ENCODE data around the gene SLC39A8.

Gene SLC39A8

DNA sequence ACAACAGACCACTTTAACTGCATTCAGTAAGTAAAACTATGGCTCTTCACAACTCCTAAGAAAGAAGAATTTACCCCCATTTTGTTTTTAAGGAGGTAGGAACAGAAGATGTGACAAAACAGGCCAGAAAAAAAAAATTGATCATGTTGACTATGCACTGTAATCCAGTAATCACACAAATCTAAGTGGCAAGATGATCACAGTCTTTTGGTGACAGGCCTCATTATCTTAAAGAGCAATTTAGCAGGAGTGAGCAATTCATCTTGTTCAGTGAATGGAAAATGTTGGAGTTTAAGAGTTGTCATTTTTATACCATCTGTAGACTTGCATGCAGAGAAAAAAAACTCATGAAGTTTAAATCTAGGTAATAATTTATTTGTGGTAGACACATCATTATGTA is 115.1 kb downstream of the SLC39A8 start:
- no peak for DNase-seq (ENCODE audit: low spot score)

DNA sequence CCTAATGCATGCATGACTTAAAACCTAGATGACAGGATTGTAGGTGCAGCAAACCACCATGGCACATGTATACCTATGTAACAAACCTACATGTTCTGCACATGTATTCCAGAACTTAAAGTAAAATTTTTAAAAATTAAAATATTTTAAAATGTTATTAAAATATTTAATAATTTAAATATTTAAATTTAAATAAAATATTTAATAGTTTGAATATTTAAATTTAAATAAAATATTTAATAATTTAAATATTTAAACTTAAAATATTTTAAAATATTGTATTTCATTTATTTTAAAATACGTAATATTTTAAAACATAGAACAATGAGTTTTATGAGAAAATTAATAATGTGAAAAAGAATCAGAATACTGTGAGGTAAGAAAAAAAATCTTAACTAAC is 117.9 kb downstream of the SLC39A8 start:
- DNase-seq (ENCODE audit: low spot score), result no peak

DNA sequence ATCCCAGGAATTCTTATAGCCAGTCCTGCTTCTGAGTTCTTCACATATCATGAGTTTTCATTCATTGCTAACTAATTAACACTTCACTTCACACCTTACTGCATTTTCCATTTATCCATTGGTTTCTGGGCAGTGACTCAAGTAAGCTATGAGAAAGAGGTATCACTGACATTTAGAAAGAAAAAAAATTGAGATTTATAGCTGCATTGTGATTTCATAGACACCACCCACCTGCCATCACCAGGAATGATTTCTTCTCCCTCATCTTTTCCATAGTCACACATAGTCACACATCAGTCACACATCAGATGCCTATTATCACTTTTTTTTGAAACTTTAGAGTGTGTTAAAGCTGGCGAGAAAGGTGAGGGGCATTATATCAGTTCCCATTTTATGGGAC is 121.8 kb downstream of the SLC39A8 start:
- DNase-seq (ENCODE audit: low spot score), result no peak

DNA sequence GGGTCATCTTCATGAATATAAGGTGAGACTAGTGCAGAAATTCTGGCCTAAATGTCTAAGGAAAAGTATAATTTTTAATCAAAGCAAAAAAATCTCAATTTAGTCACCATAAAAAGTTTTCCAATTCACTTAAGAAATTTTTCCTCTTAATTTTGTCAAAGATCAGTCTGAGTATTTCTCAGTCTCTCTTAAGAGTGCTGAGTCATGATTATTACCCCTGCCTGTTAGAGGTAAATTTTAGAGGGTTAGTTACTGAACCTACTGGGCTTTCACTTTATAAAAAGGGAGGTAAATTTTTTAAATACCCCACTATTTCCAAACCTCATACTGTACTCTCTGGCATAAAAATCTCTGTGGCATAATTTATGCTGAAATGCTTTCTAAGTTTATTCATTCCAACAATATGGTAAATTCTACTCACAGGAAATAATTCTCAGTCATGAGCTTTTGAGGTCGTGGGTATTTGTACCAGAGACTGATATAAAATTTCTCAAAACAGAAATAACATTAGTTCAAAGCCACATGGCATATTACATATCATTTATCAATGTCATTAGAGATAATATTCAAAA is 122.4 kb downstream of the SLC39A8 start:
- no peak for DNase-seq (ENCODE audit: low spot score)

DNA sequence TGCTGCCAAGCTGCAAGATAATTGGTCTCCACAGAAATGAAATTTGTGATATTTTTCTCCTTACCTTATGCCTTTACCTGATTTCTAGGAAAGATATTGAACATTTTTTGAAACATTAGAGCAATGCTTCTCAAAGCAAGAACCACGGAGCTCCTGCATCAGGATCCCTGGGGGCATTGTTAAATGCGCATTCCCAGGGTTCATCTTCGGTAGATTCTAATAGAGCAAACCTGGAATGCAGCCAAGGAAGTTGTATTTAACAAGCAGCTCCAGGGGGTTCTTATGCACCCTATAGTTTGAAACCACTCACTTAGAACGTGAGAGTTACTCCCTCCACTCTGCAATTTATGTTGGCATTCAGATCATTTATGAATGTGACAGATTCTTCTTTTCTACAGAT is 126.2 kb downstream of the SLC39A8 start:
- no peak for DNase-seq (ENCODE audit: low spot score)

DNA sequence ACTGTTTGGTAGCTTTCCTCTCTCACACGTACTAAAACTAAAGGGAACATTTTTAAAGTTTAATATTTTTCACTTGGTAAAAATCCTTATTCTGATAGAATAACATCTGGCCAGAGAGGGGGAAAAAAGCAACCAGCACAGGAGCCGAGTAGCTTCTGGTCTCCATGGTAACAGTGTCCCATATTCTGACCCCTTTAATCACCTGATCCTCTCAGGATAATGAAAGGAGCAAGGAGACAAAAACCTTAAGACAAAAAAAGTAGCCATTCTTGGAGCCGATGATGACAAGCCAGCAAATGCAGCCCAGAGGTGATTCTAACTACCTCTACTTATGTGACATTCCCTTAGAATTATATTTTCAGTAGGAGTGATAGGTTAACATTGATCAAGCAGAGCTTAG is 126.6 kb downstream of the SLC39A8 start:
- DNase-seq (ENCODE audit: low spot score), result no peak

DNA sequence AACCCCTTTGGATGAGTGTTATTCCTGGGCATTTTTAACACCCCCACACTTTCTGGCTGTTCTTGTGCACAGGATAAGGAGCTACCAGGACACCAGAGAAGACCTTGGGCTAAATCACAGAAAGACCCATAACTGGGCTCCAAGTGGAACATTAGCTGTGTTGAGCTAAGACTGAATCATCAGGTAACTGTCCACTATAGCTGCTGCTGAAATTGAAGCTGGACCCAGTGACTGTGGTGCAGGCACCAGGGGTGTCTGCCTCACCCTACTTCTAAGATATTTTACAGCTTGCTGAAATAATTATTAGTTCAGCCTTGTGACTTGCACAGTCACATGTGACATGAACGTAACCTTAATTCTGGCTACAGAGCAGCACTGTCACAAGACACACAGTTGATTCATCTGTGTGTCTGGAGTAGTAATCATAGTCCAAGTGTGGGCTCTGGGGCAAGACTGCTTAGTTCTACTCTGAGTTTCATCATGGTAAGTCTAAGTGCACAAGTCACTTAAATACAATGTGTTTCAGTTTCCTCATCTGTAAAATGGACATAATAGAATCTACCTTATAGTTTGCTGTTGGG is 127.4 kb downstream of the SLC39A8 start:
- DNase-seq (ENCODE audit: low spot score), result no peak

DNA sequence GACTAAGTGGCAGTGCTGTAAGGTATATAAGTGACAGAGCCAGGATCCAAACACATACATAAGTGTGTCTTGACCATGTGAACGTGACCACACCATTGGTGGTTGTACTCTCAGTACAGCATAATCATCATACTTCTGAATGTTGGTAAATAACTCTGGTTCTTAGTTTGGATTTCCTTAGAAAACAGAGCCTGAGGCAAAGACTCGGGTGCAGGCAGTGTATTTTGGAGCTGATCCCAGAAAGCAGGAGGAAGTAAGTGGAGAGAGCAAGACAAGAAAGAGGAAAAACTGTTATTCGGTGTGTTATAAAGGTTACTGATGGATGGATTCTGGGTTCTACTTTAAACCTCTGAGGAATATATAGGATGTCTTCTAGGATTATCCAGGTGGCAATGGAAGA is 127.9 kb downstream of the SLC39A8 start:
- DNase-seq (ENCODE audit: low spot score), result no peak

DNA sequence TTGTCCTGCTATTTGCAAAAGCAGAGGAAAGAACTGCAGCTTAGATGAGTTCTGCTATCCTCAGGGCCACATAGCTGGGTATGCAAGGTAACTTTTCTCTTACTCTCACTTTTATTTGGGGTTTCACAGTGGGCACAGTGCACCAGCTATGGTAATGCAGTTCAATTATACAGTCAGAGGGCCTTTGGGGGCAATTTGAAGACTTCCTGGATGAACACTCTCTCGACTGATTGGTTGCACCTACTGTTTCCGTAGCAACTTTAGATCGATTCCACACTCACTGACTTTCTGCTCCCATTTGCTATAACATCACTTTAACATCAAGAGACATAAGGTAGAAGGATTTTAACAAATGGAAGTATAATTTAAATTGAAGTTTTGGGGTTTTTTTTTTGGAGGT is 128.6 kb downstream of the SLC39A8 start:
- DNase-seq (ENCODE audit: low spot score), result no peak

DNA sequence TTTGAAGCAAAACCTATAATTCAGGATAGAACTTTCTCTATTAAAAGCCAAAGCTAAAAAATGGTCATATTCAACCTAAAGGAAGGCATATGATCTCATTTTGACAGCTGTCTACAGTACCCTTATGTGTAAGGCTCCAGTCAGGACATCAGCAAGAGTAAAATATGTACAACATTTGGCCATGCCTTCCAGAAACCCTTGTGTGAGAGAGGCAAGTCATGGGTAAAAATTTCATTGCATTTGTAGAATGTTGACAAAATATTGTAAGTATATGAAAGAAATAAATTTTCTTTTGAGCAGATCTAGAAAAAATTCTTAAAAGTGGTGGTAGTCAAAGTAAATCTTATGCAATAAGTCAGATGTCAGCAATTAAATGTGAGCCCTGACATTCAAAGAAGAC is 132.3 kb downstream of the SLC39A8 start:
- no peak for DNase-seq (ENCODE audit: low spot score)
